HG02981 (cell line): ENCODE data around the gene RPS2.

Experiments used
- ATAC-seq: cut with Tn5 transposase; IDR thresholded peaks from one replicate; pipeline ENCODE4 v1.9.1; 2021; ENCODE audit warnings: mild to moderate bottlenecking, moderate library complexity; ENCODE audit not compliant: unreplicated experiment

The RPS2 gene

DNA sequence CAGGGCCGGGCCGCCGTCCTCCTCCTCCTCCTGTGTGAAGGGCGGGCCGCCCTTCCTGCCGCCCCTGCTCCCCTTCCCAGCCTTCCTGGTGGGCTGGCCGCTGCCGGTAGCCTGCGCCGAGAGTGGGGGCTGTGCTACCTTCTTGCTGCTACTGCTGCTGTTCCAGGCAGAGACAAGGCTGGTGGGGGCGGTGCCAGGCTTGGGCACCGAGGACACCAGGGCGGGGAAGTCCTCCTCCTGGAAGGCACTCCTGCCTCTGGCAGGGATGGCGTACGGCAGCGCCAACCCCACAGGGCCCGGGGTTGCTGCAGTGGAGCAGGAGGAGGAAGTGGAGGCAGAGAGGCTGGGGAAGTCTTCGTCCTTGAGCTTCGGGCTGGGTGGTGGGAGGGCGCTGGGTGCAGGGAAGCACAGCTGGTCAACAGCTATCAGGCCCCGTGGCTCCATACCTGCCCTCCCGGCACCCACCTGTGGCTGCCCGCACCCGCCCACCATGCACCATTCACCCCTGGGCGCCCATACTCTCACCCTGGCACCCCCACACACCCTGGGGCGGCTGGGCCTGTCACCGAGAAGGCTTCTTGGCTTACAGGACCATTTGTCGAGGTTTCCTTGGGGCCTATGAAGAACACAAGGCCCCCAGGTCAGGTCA is 35.4 kb upstream of the RPS2 start:
- ATAC-seq, result no peak

DNA sequence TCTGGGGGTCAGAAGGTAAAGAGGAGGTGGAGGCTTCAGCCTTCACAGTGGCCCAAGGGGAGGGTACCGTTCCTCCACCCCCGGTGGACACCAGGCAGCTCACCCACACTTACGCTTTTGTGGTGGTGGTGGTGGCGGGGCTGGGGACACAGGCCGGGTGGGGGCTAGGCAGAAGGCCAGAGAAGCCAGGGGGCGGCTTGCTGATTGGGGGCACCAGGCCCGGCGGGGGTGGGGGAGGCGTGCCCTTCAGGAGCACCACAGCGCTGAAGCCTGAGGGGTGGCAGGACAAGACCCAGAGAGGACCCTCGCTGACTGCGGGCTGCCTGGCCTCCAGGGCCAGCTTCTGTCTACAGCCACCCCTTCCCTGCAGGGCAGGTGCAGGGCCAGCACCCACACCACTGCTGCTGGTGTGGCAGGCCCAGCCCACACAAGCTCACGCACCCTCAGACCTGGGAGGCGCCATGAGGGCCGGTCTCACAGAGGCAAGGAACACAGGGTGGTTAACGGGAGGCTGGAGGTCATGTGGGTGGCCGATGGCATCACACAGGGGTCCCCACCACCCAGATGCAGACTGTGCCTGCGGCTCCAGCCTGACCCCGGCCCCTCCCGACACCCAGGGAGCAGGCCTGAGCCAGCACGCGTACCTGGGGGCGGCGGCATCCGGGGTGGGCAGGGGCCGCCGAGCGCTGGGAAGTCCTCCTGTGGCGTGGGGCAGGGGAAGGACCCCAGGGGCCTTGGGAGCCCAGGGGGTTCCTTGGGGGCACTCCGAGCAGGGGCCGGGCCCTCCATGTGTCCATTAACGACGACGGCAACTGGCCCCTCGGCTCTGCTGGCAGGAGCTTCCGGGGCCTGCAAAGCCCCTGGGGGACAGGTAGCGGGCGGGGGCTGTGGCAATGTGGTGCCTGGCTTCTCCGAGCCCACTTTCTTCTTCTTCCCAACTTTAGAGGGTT is 34.5 kb upstream of the RPS2 start:
- ATAC-seq, result no peak

DNA sequence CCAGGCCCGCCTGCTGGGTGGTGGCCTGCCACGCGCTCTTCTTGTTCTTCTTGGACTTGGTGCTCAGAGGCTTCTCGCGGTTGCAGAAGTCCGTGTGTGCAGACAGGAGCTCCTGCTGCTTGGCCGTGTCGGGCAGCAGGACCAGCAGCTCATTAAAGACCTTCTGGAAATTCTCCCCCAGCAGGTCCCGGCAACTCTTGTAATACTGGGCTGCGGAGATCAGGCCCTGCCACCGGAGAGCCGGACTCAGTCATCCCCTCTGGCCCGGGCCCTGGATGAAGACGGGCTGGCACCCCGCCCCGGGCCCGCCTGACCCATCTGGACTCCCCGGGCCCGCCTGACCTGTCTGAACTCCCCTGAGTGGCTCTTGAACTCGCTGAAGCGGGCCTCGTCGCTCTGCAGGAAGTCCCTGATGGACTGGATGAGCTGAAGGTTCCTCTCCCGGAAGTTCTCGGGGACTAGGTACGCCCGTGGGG is 33.8 kb upstream of the RPS2 start:
- no peak for ATAC-seq

DNA sequence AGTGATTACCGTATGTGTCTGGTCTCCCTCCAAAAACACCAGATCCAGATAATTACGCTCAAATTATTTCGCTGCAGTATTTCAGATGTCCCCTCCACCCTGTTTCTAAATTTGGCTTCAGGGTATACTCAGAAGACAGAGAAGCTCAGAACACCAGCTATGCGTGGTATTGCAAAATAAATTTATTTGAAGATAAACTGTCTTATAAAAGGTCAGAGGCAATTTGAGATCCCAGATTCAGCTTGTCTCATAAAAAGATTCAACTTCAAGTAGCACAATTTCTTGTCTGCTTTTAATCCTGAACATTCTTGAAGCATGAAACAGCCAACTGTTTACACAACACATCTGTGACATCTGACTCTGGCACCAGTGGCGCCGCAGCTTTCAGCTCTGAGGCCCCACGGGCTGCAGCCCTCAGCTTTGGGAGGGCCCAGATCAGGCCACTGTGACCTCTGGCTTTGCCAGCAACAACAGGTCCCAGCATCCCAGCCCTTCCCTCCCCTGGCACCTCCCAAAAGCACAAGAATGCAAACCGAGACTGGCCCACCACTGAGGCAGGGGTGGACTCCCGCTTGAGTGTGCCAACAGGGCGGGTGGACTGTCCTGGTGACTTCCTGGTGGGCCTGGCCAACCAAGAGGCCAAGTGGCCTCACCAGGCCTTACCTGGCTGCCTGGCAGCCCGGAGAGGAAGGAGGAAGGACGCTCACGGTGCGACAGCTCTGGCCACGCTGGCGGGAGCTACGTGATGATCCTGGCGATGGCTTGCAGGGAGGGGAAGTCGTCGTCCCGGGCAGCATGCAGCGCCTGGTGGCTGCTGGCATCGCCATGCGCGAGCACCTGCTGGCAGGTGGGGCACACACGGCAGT is 33.1 kb upstream of the RPS2 start:
- no peak for ATAC-seq

DNA sequence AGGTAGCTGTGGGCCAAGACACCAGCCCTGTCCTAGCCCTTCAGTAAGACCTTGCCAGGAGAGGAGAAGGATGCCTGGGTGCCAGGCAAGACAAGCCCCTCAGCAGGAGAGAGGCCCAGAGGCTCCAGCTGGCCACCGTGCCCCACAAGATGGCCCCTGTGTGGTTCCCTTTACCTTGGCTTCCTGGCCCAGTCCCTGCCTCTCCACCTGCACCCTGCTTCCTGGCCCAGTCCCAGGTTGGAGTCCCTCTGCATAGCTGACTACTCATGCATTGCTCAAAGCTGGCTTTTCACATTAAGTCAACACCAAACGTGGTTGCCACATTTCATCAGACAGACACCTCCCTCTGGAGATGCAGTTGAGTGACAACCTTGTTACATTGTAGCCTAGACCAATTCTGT is 29.1 kb upstream of the RPS2 start:
- ATAC-seq, result no peak

DNA sequence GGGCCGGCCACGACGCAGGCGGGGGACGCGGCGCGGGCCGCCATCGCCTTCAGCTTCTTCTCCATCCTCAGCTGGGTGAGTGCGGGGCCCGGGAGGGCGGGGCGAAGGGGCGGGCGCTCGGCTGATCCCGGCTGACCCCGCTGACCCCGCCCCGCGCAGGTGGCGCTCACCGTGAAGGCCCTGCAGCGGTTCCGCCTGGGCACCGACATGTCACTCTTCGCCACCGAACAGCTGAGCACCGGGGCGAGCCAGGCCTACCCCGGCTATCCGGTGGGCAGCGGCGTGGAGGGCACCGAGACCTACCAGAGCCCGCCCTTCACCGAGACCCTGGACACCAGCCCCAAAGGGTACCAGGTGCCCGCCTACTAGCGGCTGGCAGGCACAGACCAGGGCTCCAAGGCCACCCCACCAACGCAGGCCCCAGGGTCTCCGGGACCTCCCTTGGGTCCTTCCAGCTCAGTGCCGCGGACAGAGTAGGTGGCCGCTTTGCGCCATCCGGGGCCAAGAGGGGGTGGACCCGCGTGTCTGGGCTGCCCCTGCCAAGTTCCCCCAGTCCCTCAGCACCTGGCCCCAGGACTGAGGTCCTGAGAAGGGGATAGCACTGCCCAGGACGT is 28.2 kb upstream of the RPS2 start:
- no peak for ATAC-seq

DNA sequence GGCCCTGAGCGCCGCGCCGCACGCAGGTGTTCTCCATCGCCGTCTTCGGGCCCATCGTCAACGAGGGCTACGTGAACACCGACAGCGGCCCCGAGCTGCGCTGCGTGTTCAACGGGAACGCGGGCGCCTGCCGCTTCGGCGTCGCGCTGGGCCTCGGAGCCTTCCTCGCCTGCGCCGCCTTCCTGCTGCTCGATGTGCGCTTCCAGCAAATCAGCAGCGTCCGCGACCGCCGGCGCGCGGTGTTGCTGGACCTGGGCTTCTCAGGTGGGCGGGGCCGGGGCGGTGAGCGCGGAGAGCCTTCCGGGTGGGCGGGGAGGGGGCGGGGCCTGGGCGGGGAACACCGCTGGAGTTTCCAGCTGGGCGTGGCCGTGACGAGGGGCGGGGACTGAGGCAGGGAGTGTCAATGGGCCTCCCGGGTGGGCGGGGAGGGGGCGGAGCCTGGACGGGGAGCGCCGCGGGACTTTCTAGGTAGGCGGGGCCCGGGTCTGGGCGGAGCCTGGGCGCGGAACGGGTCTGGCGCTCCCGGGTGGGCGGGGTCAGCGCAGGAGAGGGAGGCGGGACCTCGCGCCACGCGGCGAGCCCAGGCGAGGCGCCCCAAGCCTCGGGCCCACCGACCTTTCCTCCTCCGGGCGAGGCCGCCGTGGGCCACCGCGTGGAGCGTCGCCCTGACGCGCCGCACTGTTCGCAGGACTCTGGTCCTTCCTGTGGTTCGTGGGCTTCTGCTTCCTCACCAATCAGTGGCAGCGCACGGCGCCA is 27.5 kb upstream of the RPS2 start:
- ATAC-seq, result peak; percentile 43

DNA sequence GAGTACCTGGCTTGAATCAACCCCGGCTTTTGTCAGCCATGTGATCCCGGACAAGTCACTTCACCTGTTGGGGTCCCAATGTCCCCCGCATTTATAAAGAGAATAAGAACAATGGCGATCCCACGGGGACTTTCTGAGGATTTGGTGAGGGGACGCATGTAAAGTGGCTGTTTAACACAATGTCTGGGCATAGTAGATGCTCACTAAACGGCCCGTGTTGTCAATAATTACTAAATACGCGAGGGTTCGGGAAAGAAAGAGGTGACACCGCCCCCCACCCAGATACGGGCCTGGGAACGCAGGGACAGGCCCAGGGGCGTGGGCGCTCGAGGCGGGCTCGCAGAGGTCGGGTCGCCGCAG is 26.9 kb upstream of the RPS2 start:
- ATAC-seq, result no peak

DNA sequence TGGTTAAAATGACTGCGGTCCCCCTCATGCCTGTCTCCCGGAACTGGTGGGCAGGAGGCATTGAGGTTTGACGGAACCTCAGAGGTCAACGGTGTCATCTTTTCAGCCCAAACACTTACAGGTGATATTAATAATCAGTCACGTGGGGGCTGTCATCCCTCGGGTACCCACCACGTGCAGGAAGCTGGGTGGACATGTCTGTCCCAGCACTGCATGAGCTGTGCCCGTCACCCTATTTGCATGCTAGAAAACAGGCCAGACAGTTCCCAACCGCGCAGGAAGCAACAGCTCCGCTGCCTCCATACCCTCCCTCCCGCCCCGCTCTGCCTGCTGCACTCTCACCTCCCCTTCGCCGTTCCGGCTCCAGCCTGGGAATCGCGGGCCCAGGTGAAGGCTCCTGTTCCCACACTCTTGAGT is 26.5 kb upstream of the RPS2 start:
- ATAC-seq, result peak; percentile 31

DNA sequence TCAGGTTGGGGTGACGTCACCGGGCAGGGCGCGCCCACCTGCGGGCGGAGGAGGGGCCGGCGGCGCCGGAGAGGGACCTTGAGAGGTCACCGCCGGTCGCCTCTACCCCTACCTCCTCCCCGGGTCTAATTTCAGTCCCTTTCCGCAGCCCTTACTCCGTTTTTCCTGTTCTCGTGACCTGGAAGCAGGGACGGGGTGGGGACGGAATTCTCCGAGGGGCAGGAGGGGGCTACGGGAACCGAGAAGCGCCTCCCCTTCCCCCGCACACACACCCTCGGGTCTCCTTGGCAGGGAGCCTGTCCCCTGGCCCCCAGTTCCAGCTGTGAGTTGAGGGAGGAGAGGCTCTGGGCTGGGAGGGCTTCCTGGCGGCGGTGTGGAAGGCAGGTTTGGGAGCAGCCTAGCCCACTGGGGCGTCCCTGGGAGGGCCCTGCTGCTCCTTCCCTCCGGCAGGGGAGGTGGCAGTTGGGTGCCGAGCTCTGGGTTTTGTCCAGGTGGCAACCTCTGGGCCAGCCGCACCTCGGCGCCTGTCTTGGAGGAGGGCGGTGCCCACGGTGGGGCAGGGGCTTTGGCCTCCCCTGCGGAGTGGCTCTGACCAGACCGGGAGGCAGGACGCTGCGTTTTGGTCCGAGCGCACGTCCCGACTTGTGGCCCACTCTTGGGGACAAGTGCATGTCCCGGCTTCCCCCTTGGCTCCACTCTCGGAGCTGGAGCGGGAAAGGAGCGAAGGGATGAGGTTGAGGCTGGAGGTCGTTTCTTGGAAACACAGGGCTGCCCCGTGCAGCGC is 25.9 kb upstream of the RPS2 start:
- no peak for ATAC-seq

DNA sequence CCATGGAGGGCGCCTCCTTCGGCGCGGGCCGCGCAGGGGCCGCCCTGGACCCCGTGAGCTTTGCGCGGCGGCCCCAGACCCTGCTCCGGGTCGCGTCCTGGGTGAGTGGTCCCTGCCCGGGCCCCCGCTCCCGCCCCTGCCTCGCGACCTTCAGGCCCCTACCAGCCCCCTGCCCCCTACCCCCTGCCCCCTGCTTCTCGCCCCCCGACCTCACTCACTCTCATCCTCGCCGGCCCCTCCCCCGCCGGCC is 25.4 kb upstream of the RPS2 start:
- ATAC-seq, result no peak

DNA sequence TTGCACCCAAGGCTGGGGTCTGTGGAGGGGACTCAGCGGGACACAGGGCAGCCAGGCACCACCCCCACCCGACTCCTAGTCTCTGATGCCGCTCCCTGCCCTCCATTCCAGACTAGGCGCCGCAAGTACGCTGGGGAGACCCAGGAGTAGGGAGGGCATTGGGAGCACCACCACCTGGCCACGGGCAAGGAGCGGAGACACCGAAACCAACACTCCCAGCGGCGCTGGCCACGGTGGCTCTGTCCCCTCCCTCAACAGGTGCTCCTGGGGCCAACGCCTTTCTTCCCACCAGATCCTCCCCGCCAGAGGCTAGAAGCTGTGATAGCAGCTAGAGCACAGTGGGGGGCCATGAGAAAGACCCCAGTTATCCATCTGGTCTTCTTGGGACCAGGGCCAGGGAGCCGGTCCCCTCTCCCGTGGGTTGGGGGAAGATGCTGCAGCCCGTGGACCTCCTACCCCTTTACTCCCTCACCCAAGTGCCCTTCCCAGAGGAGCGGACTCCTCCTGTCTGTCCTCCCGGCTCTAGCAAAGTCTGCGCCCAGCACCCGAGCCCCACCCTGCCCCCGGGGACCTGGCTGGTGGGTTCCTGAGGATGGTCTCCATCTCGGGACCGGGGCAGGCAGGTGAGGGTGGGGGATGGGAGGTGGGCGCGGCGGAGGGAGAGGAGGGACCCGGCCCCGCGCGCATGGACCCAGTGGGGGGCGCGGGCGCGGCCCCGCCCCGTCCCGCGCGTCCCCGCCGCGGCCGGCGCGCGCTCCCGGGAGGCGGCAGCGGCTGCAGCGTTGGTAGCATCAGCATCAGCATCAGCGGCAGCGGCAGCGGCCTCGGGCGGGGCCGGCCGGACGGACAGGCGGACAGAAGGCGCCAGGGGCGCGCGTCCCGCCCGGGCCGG is 24.8 kb upstream of the RPS2 start, which contains the start of gene SYNGR3:
SYNGR3 (plus strand) TSS at position 762 of the 892 bp plus-strand sequence. CDS start 133 bp downstream, outside the sequence.
- no peak for ATAC-seq

DNA sequence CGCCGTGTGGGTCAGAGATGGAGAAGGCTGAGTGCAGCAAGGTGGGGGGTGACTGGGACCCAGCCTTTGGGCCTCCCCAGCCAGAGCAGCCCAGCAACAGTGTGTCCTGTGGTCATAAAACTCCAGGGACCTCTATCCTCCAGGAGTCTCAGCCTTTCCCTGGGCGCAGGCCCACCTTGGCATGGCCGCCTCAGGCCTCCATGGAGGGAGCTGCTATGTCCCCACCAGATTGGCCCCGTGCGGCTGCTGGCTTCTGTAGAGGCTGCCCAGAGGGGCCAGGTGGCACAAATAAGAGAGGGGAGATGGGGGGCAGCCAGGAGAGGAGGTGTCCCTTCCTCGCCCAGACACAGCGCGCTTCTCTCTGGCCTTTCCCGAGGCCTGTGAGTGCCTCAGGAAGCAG is 22.6 kb upstream of the RPS2 start:
- ATAC-seq, result no peak

DNA sequence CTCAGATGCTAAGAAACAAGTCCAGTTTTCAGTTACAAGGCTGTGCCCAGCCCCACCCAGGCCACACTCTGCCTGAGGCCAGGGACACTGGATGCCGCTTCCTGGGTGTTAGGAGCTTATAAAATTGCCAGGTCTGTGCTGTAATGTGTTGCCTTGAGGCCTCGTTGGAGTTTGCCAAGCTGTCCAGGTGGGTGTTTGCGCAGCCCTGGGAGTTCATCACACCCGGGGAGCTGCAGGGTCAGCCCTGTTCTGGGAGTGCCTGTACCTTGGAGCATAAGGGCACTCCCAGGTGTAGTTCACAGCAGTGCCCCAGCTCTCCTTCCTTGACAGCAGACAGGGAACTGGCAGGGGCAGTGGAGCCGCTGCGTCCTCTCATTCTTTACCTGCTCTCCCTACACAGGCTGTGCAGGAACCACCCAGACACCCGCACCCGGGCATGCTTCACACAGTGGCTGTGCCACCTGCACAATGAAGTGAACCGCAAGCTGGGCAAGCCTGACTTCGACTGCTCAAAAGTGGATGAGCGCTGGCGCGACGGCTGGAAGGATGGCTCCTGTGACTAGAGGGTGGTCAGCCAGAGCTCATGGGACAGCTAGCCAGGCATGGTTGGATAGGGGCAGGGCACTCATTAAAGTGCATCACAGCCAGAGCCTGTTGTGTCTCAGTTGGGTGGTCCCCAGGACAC is 21.0 kb upstream of the RPS2 start:
- ATAC-seq, result no peak

DNA sequence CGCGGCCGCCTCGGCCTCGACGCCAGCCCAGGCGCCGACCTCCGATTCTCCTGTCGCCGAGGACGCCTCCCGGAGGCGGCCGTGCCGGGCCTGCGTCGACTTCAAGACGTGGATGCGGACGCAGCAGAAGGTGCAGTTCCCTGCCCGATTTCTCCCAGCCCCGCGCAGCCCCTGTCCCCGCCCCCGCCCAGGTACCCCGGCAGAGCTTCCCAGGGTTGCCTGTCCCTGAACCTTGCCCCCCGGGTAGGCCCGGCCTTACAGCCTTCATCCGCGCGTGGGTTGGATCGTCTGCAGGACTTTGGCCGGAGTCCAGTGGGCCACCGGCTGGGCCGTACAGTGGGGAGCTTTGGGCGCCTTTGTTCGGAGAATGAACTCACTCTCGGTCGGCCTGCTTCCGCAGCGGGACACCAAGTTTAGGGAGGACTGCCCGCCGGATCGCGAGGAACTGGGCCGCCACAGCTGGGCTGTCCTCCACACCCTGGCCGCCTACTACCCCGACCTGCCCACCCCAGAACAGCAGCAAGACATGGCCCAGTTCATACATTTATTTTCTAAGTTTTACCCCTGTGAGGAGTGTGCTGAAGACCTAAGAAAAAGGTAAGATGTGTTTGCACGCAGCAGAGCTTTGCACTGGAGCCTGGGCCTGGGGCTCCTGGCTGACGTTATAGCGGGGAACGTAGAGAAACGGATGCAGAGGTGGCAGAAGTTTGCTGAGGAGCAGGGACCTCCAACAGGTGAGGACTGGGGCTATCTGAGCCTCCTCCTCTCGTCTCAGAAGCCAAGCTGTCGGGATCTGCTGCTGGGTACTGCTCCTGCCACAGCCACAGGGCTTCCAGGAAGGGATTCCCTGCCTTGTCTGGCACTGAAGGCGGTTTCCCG is 20.0 kb upstream of the RPS2 start:
- peak; percentile 14 for ATAC-seq

DNA sequence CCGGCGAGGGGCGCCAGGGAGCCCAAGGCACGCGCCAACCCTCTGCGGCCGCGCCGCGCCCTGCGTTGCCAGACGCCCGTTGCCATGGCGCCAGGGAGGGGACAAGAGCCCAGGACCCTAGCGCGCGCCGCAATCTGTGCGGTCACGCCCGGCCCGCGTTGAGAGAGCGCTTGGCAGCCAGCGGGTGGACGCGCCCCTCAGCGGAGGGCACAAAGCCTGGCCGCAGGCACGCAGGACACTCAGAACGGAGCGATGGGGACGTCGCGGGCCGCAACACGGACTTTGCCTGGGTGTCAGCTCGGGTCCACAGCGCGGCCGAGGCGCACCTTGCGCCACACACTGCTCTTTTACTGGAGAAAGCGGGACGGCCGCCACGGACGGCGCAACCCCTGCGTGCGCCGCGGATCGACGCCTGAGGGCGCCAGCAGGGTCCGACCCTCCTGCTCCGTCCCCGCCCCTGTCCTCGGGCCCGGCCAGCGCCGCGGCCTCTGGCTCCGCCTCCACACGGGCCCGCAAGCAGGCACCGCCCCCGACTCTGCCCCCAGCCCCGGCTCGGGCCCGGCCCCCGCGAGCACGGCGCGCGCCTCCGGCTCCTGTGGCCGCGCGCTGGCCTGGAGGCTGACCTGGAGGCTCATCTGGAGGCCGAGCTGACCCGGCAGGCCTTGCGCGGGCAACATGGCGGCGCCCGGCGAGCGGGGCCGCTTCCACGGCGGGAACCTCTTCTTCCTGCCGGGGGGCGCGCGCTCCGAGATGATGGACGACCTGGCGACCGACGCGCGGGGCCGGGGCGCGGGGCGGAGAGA is 19.1 kb upstream of the RPS2 start, which contains the start of gene GFER:
GFER (plus strand) TSS at position 650 of the 803 bp plus-strand sequence; CDS start at position 676, 26 bp downstream.
- ATAC-seq, result peak; percentile 65
